Liver (tissue), 9 donors: ENCODE measurements around the gene MAML3. TPM values are rescaled to one million over a fixed set of nuclear protein-coding genes. Genes with fewer than 3 reads are reported as not detected.
"Not testable (repeated sequence)": the region's sequence is repeated elsewhere in the genome, so short reads cannot be mapped to it uniquely, and the experiment has no call there.

Experiments used
- DNase-seq: peaks from one replicate; pipeline ENCODE4 v3.0.0-alpha.2; 2017; ENCODE audit warnings: low spot score
- H3K27ac ChIP-seq, 2 donors: one replicate each; pipeline ENCODE4 v1.7.0; 2013; ENCODE audit warnings: inconsistent platforms in 2 of 2, low read length in 2 of 2, control low read depth in 1 of 2, low read depth in 1 of 2, mild to moderate bottlenecking in 1 of 2
- H3K27me3 ChIP-seq, 4 donors: one replicate each; pipeline versions ENCODE4 v1.6.1 to v1.7.0; 2013; ENCODE audit warnings: low read length in 3 of 4, inconsistent platforms in 1 of 4, mild to moderate bottlenecking in 1 of 4, moderate library complexity in 1 of 4; ENCODE audit not compliant: control insufficient read depth in 4 of 4, insufficient read depth in 4 of 4
- H3K36me3 ChIP-seq, 4 donors: one replicate each; pipeline versions ENCODE4 v1.6.1 to v1.7.0; 2013; ENCODE audit warnings: low read length in 3 of 4, mild to moderate bottlenecking in 3 of 4, low read depth in 1 of 4, moderate library complexity in 1 of 4; ENCODE audit not compliant: control insufficient read depth in 4 of 4, insufficient read depth in 3 of 4
- H3K4me1 ChIP-seq, 4 donors: one replicate each; pipeline versions ENCODE4 v1.6.1 to v1.7.0; 2013; ENCODE audit warnings: low read length in 3 of 4, mild to moderate bottlenecking in 3 of 4, moderate library complexity in 1 of 4; ENCODE audit not compliant: control insufficient read depth in 4 of 4, insufficient read depth in 4 of 4
- H3K4me3 ChIP-seq, 3 donors: one replicate each; pipeline versions ENCODE4 v1.6.1 to v1.7.0; 2013; ENCODE audit warnings: low read length in 3 of 3, control low read depth in 1 of 3, low read depth in 1 of 3, mild to moderate bottlenecking in 1 of 3
- H3K9ac ChIP-seq, 2 donors: one replicate each; pipeline ENCODE4 v1.7.0; 2013; ENCODE audit warnings: low read length in 2 of 2, mild to moderate bottlenecking in 2 of 2, moderate library complexity in 2 of 2, control low read depth in 1 of 2, low read depth in 1 of 2
- H3K9me3 ChIP-seq, 4 donors: one replicate each; pipeline versions ENCODE4 v1.6.1 to v1.7.0; 2013; ENCODE audit warnings: low read length in 3 of 4; ENCODE audit not compliant: control insufficient read depth in 4 of 4
- ATF3 ChIP-seq: IDR thresholded peaks from 2 replicates; pipeline ENCODE4 v1.6.1; 2016; ENCODE audit warnings: antibody characterized with exemption
- FOXA1 ChIP-seq: IDR thresholded peaks from 2 replicates; pipeline ENCODE4 v1.6.1; 2016; ENCODE audit warnings: antibody characterized with exemption
- FOXA2 ChIP-seq: IDR thresholded peaks from 2 replicates; pipeline ENCODE4 v1.6.1; 2016; ENCODE audit warnings: antibody characterized with exemption
- HNF4G ChIP-seq: IDR thresholded peaks from 2 replicates; pipeline ENCODE4 v1.6.1; 2016; ENCODE audit warnings: antibody characterized with exemption
- JUND ChIP-seq, 2 donors: IDR thresholded peaks; 2 replicates each; pipeline ENCODE4 v1.6.1; 2016; ENCODE audit warnings: antibody characterized with exemption in 2 of 2
- MAX ChIP-seq: IDR thresholded peaks from 2 replicates; pipeline ENCODE4 v1.6.1; 2016; ENCODE audit warnings: antibody characterized with exemption
- NR2F2 ChIP-seq: IDR thresholded peaks from 2 replicates; pipeline ENCODE4 v1.6.1; 2016; ENCODE audit warnings: antibody characterized with exemption
- RXRA ChIP-seq, 2 donors: IDR thresholded peaks; 2 replicates each; pipeline ENCODE4 v1.6.1; 2017 to 2018; ENCODE audit warnings: antibody characterized with exemption in 2 of 2, mild to moderate bottlenecking in 1 of 2
- SP1 ChIP-seq: IDR thresholded peaks from 2 replicates; pipeline ENCODE4 v1.6.1; 2018; ENCODE audit warnings: antibody characterized with exemption, mild to moderate bottlenecking
- TAF1 ChIP-seq: conservative IDR thresholded peaks from 2 replicates; pipeline ENCODE4 v1.6.1; 2016; ENCODE audit warnings: antibody characterized with exemption, mild to moderate bottlenecking
- WGBS: extraction: QIAGEN DNeasy Blood & Tissue Kit; methylation state at CpG from one replicate; pipeline ENCODE4 v1.1.7; 2013; 5-methylcytosine and 5-hydroxymethylcytosine counted together
- polyA plus RNA-seq, 2 donors: library from polyadenylated mRNA; stranded (reverse) in 1 of 2; unstranded in 1 of 2; fragments of 200-250 nt in 1 of 2; fragments of >200 nt in 1 of 2; fragmentation: Nextera tagmentation in 1 of 2; extraction: Ambion mirVana in 1 of 2; gene quantifications; one replicate each; pipeline versions ENCODE4 v1.2.1 to v1.2.3, GENCODE V29; 2013 to 2015
- total RNA-seq, 2 donors: library from RNA; depleted of rRNA; stranded (reverse); fragments of >200 nt; gene quantifications; one replicate each; pipeline ENCODE4 v1.2.3, GENCODE V29; 2014
- TF ChIP-seq, protein P1 (sequence below): fragments of 150-350 bp; IDR thresholded peaks from 2 replicates; pipeline ENCODE4 v1.5.1; 2017; ENCODE audit warnings: improper control_type of control experiment, low read depth, low read length; ENCODE audit not compliant: missing input control
- donor health status: healthy.
- donor health status: healthy.
- donor health status: healthy.
- donor health status: healthy.
- donor health status: healthy.

MAML3 gene
- total and polyA plus RNA-seq, 4 donors, result 1.3 to 4.3 (median 2.7) TPM

DNA sequence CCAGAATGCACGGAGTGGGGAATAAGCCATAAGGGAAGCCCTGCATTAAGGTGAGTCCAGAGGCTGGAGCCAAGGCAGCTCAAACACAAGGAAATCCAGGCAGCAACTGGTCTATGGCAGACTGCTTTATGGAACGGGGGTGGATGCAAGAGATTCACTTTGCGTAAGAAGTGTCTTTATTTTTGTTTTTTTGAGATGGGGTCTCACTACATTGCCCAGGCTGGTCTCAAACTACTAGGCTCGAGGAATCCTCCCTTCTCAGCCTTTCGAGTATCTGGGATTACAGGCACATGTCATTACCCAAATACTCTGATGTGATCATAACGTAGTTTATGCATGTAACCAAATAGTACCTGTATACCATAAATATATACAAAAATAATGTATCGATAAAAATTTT, 199.5 kb downstream of the MAML3 start:
- no peak for TF ChIP-seq TAF1
- no peak for TF ChIP-seq NR2F2
- TF ChIP-seq HNF4G, result no peak
- peaks cover 0 to 3% (median 0%) of the 10 kb centered on the region in 4 donors for H3K4me1 ChIP-seq
- no peak overlapping the region for H3K9ac ChIP-seq
- no peaks in the 10 kb centered on the region for H3K27me3 ChIP-seq
- no peaks in the 10 kb centered on the region for H3K36me3 ChIP-seq
- H3K9me3 ChIP-seq, result no peaks in the 10 kb centered on the region
- no peak overlapping the region for H3K4me3 ChIP-seq
- WGBS, result 97% methylated on average over 7 of the region's 7 CpGs
- no peak overlapping the region for H3K27ac ChIP-seq
- DNase-seq, result no peak

GRCh38 chr4:139951021-139951420, 203.0 kb downstream of the MAML3 start:
- Histone ChIP-seq H3K9me3 (no peaks in the 10 kb centered on the region), H3K4me1 (peaks cover 0 to 4% (median 0%) of the 10 kb centered on the region in 4 donors), H3K36me3 (no peaks in the 10 kb centered on the region), H3K27ac (no peak overlapping the region), H3K27me3 (no peaks in the 10 kb centered on the region), H3K9ac (no peak overlapping the region), H3K4me3 (no peak overlapping the region)
- no peak for DNase-seq
- 91% methylated on average over 2 of the region's 2 CpGs for WGBS
- TF ChIP-seq RXRA (IDR thresholded peaks at IDR 0.05) (no peak), HNF4G (no peak), FOXA2 (no peak), FOXA1 (no peak), MAX (no peak)

DNA sequence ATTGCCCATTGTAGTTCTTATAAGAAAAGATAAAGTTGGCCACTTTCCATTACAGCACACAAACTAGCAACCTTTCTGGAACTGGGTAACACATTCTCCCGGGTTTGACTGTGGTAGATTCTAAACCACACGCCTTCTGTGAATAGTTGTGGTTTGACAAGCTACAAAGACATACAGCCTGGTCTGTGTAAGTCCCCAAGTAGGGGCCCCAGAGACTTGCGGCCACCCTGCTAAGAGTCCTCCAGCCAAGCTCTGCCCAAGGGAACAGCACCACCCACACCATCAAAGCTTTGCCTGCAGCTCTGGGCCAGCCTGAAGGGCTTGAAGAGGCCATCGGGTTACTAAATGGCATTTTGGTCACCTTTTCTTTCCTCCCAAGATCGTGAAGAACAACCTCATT, 203.4 kb downstream of the MAML3 start:
- H3K27ac ChIP-seq, result no peak overlapping the region

DNA sequence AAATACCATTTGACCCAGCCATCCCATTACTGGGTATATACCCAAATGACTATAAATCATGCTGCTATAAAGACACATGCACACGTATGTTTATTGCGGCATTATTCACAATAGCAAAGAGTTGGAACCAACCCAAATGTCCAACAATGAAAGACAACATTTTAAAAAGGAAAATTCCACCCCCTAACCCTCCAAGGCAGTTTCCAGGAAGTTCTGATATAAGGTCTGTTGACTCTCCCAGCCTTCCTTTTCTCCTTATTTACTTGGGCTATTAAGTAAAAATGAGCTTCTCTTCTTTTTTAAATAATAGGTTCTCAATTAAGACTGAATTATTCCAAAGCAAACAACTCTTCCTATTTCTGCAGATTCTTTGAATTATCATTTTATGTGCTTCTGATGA, 209.1 kb downstream of the MAML3 start:
- DNase-seq, H3K4me3 ChIP-seq, H3K4me1 ChIP-seq, H3K36me3 ChIP-seq, H3K27me3 ChIP-seq, H3K9ac ChIP-seq, H3K27ac ChIP-seq, H3K9me3 ChIP-seq: not testable (repeated sequence)
- 75% methylated on average over 2 of the region's 2 CpGs for WGBS

More for the DNA sequence above, 203.4 kb downstream of the MAML3 start:
- H3K4me3 ChIP-seq, result no peak overlapping the region
- H3K36me3 ChIP-seq, result no peaks in the 10 kb centered on the region
- DNase-seq, result no peak
- 81% methylated on average over 5 of the region's 5 CpGs for WGBS
- peaks cover 0 to 4% (median 0%) of the 10 kb centered on the region in 4 donors for H3K4me1 ChIP-seq
- H3K27me3 ChIP-seq, result no peaks in the 10 kb centered on the region
- no peaks in the 10 kb centered on the region for H3K9me3 ChIP-seq
- TF ChIP-seq FOXA2, result no peak
- TF ChIP-seq ATF3, result no peak
- TF ChIP-seq SP1, result no peak
- TF ChIP-seq, protein P1, sequence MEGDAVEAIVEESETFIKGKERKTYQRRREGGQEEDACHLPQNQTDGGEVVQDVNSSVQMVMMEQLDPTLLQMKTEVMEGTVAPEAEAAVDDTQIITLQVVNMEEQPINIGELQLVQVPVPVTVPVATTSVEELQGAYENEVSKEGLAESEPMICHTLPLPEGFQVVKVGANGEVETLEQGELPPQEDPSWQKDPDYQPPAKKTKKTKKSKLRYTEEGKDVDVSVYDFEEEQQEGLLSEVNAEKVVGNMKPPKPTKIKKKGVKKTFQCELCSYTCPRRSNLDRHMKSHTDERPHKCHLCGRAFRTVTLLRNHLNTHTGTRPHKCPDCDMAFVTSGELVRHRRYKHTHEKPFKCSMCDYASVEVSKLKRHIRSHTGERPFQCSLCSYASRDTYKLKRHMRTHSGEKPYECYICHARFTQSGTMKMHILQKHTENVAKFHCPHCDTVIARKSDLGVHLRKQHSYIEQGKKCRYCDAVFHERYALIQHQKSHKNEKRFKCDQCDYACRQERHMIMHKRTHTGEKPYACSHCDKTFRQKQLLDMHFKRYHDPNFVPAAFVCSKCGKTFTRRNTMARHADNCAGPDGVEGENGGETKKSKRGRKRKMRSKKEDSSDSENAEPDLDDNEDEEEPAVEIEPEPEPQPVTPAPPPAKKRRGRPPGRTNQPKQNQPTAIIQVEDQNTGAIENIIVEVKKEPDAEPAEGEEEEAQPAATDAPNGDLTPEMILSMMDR, result no peak
- no peak for TF ChIP-seq RXRA (IDR thresholded peaks at IDR 0.05)
- TF ChIP-seq JUND (IDR thresholded peaks at IDR 0.05), result no peak
- no peak overlapping the region for H3K9ac ChIP-seq
